Heart right ventricle (tissue), 16 donors: ENCODE measurements around the gene GRIK5. TPM values are rescaled to one million over a fixed set of nuclear protein-coding genes. Genes with fewer than 3 reads are reported as not detected.
"Not testable (repeated sequence)": the region's sequence is repeated elsewhere in the genome, so short reads cannot be mapped to it uniquely, and the experiment has no call there.

ENCODE experiments used
- ATAC-seq, 8 donors: fragments of 200-7000 bp; cut with Tn5 transposase; one replicate each; pipeline ENCODE4 v1.9.1; 2020; ENCODE audit warnings: mild to moderate bottlenecking in 8 of 8, moderate library complexity in 8 of 8, moderate number of reproducible peaks in 1 of 8
- DNase-seq, 2 donors: peaks; one replicate each; pipeline ENCODE4 v3.0.0-alpha.2; 2020
- H3K27ac ChIP-seq, 10 donors: fragments of 200-600 bp; sonication (generic) in 2 of 10; one replicate each; pipeline versions ENCODE4 v1.5.0 to v1.8.0; 2020 to 2022; ENCODE audit warnings: mild to moderate bottlenecking in 3 of 10
- H3K27me3 ChIP-seq, 7 donors: fragments of 200-600 bp; one replicate each; pipeline ENCODE4 v1.8.0; 2021 to 2022; ENCODE audit warnings: mild to moderate bottlenecking in 2 of 7
- H3K36me3 ChIP-seq, 9 donors: fragments of 200-600 bp; sonication (generic) in 1 of 9; one replicate each; pipeline versions ENCODE4 v1.5.0 to v1.8.0; 2020 to 2022; ENCODE audit warnings: mild to moderate bottlenecking in 2 of 9
- H3K4me1 ChIP-seq, 9 donors: fragments of 200-600 bp; sonication (generic) in 1 of 9; one replicate each; pipeline versions ENCODE4 v1.5.0 to v1.8.0; 2020 to 2022; ENCODE audit warnings: mild to moderate bottlenecking in 4 of 9
- H3K4me3 ChIP-seq, 10 donors: fragments of 200-600 bp; sonication (generic) in 2 of 10; one replicate each; pipeline versions ENCODE4 v1.5.0 to v1.8.0; 2020 to 2022; ENCODE audit warnings: mild to moderate bottlenecking in 7 of 10, moderate library complexity in 2 of 10
- H3K9me3 ChIP-seq, 11 donors: fragments of 200-600 bp in 10 of 11; sonication (generic) in 2 of 11; one replicate each; pipeline versions ENCODE4 v1.5.0 to v1.8.0; 2013 to 2022; ENCODE audit warnings: mild to moderate bottlenecking in 2 of 11, control low read depth in 1 of 11, moderate library complexity in 1 of 11
- WGBS, 2 donors: extraction: QIAGEN DNeasy Blood & Tissue Kit; methylation state at CpG; one replicate each; pipeline ENCODE4 v1.1.7; 2013; ENCODE audit warnings: inconsistent platforms in 1 of 2; 5-methylcytosine and 5-hydroxymethylcytosine counted together
- intact Hi-C, 10 donors: fragments of 100-400 bp; cut with DNase I; formaldehyde crosslinking; loops; one replicate each; pipeline versions ENCODE4 v1.11.1 to v1.14.2; 2022
- polyA plus RNA-seq, 2 donors: library from polyadenylated mRNA; stranded (reverse); fragments of 200-250 nt; gene quantifications; one replicate each; pipeline ENCODE4 v1.2.3, GENCODE V29; 2013
- total RNA-seq, 10 donors: library from RNA; stranded (reverse); fragmentation: NEBNext Ultra II Directional in 3 of 10; extraction: Animal tissue kit (Norgen Biotek cat#: 25700) in 3 of 10; gene quantifications; one replicate each; pipeline versions ENCODE4 v1.2.1 to v1.2.4, GENCODE V29; 2021 to 2023
- TF ChIP-seq, protein P1 (sequence below), 9 donors: fragments of 200-600 bp; sonication (generic) in 2 of 9; IDR thresholded peaks; one replicate each; pipeline versions ENCODE4 v1.5.0 to v1.8.0; 2021 to 2022; ENCODE audit warnings: antibody characterized with exemption in 9 of 9, mild to moderate bottlenecking in 5 of 9, moderate library complexity in 1 of 9
- donor health status: Arrhythmogenic right ventricular cardiomyopathy.
- donor health status: ischemic (EF 13 %, LVEDD 7.1; RV severe dilation, severe dysfunction).
- donor health status: healthy with polysubstance abuse.
- donor health status: DM: no; HTN: yes; CAD: no.
- donor health status: DM: no; HTN: no; CAD: no.
- donor health status: ischemic (EF 25% LVEDD 6.9; RV normal size, moderate dysfunction).
- donor health status: ischemic (EF 25% LVEDD 5.7; RV mildly dilated, moderate dysfunction).
- donor health status: healthy.
- donor health status: DM: yes; HTN: yes; CAD: no.
- donor health status: Ischemic cardiomyopathy.
- donor health status: ischemic (EF 35%, LVEDD 5.7; RV mildly dilated, moderate dysfunction).
- donor health status: nonischemic (EF 11% LVEDD 7.7; RV severe dilation, severe dysfunction).
- donor health status: DM: yes; HTN: yes; CAD: no.
- donor health status: PGD.
- donor health status: ischemic (EF 29% LVEDD 5.4; RV normal size, mild dysfunction).
- donor health status: nonischemic (EF 23%, LVEDD 6.1; RV moderate dilation, normal function).

Gene GRIK5
- total and polyA plus RNA-seq, 12 donors, result 0.35 to 9.3 (median 2.9) TPM

- TF ChIP-seq, protein P1, sequence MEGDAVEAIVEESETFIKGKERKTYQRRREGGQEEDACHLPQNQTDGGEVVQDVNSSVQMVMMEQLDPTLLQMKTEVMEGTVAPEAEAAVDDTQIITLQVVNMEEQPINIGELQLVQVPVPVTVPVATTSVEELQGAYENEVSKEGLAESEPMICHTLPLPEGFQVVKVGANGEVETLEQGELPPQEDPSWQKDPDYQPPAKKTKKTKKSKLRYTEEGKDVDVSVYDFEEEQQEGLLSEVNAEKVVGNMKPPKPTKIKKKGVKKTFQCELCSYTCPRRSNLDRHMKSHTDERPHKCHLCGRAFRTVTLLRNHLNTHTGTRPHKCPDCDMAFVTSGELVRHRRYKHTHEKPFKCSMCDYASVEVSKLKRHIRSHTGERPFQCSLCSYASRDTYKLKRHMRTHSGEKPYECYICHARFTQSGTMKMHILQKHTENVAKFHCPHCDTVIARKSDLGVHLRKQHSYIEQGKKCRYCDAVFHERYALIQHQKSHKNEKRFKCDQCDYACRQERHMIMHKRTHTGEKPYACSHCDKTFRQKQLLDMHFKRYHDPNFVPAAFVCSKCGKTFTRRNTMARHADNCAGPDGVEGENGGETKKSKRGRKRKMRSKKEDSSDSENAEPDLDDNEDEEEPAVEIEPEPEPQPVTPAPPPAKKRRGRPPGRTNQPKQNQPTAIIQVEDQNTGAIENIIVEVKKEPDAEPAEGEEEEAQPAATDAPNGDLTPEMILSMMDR (IDR thresholded peaks at IDR 0.05), result no peak
- DNase-seq (no peak), ATAC-seq (no peak)
- no peak overlapping the region for H3K4me3 ChIP-seq
- H3K27me3 ChIP-seq, result no peaks in the 10 kb centered on the region
- intact Hi-C loops, result no loop called here
- no peaks in the 10 kb centered on the region for H3K36me3 ChIP-seq
- peak overlapping the region in 4 of 10 donors; percentile 8 to 69 (median 42) for H3K27ac ChIP-seq
- H3K9me3 ChIP-seq, result no peaks in the 10 kb centered on the region
- peaks cover 3 to 28% (median 14%) of the 10 kb centered on the region in 9 donors for H3K4me1 ChIP-seq
Observed at GRCh38 chr19:42040031-42040430, 30.0 kb downstream of the GRIK5 start.

- H3K4me1 ChIP-seq, result peaks cover 3 to 31% (median 14%) of the 10 kb centered on the region in 9 donors
- H3K36me3 ChIP-seq, result no peaks in the 10 kb centered on the region
- WGBS, 2 donors, result 31 to 49% methylated on average over 6 of the region's 6 CpGs
- peak overlapping the region in 9 of 10 donors; percentile 22 to 90 (median 73) for H3K27ac ChIP-seq
- DNase-seq (peak; percentile 59 to 81), ATAC-seq (peak; percentile 86 to 96 (median 92))
- H3K27me3 ChIP-seq, result no peaks in the 10 kb centered on the region
- H3K4me3 ChIP-seq, result no peak overlapping the region
- TF ChIP-seq, protein P1 (IDR thresholded peaks at IDR 0.05), result no peak
- H3K9me3 ChIP-seq, result no peaks in the 10 kb centered on the region
- intact Hi-C loops, result loop anchor here in 3 of 10 donors (5.0 kb wide), 1 partner anchor 41 kb away; no protein-coding TSS in a partner anchor
Observed at GRCh38 chr19:42038666-42039065, 31.3 kb downstream of the GRIK5 start.

- 51 to 55% methylated on average over 4 to 5 of the region's 5 CpGs for WGBS, 2 donors
- Histone ChIP-seq H3K36me3 (no peaks in the 10 kb centered on the region), H3K9me3 (no peaks in the 10 kb centered on the region), H3K4me3 (no peak overlapping the region), H3K27me3 (no peaks in the 10 kb centered on the region), H3K4me1 (peaks cover 3 to 31% (median 14%) of the 10 kb centered on the region in 9 donors), H3K27ac (peak overlapping the region in 8 of 10 donors; percentile 23 to 90 (median 74))
- ATAC-seq, result peak; percentile 21 to 77 (median 44)
- intact Hi-C loops, result loop anchor here in 3 of 10 donors (5.0 kb wide), 1 partner anchor 40 kb away; no protein-coding TSS in a partner anchor
- TF ChIP-seq, protein P1 (IDR thresholded peaks at IDR 0.05), result no peak
- peak in 1 of 2 donors; percentile 42 for DNase-seq
Observed at GRCh38 chr19:42037649-42038048, 32.4 kb downstream of the GRIK5 start.

- peaks cover 3 to 25% (median 14%) of the 10 kb centered on the region in 9 donors for H3K4me1 ChIP-seq
- ATAC-seq, H3K27me3 ChIP-seq, H3K27ac ChIP-seq, H3K36me3 ChIP-seq, H3K9me3 ChIP-seq: not testable (repeated sequence)
- TF ChIP-seq, protein P1 (IDR thresholded peaks at IDR 0.05), result peak; percentile 75 to 85 (median 82)
- peak in 1 of 2 donors; percentile 23 for DNase-seq
- intact Hi-C loops, result loop anchor here in 6 of 10 donors (2.0 to 5.0 kb wide), 2 partner anchors 36 to 38 kb away; no protein-coding TSS in a partner anchor
- peak overlapping the region in 2 of 10 donors; percentile 12 to 16 for H3K4me3 ChIP-seq
- 30 to 33% methylated on average over 17 of the region's 17 CpGs for WGBS, 2 donors
Observed at GRCh38 chr19:42034640-42035391, 35.2 kb downstream of the GRIK5 start.
